SK-N-SH (cell line): ENCODE results near the gene EFTUD2.

Source experiments
- CHD2 ChIP-seq: fragments of 150-350 bp; IDR thresholded peaks from 2 replicates; pipeline ENCODE4 v1.6.1; 2018; ENCODE audit warnings: low read length; ENCODE audit not compliant: partially characterized antibody
- EP300 ChIP-seq, 2 experiments: IDR thresholded peaks; 2 replicates each; pipeline versions ENCODE4 v1.4.0 to v1.6.1; 2012; ENCODE audit warnings: borderline replicate concordance in 1 of 2, low read depth in 1 of 2, low read length in 1 of 2
- MXI1 ChIP-seq: IDR thresholded peaks from 2 replicates; pipeline ENCODE4 v1.6.1; 2012; ENCODE audit warnings: mild to moderate bottlenecking, low read depth, low read length, improper control_type of control experiment
- PBX3 ChIP-seq: IDR thresholded peaks from 2 replicates; pipeline ENCODE4; 2012
- POLR2AphosphoS5 ChIP-seq: IDR thresholded peaks from 2 replicates; pipeline ENCODE4 v1.6.1; 2012; ENCODE audit warnings: low read depth, low read length
- TF ChIP-seq, protein P1 (sequence below): fragments of 200-600 bp; sonication (generic); IDR thresholded peaks from 2 replicates; pipeline ENCODE4 v1.6.1; 2017; ENCODE audit warnings: antibody characterized with exemption, mild to moderate bottlenecking, moderate library complexity
- TF ChIP-seq, protein P2 (sequence below): IDR thresholded peaks from 2 replicates; pipeline ENCODE4 v1.4.0; 2012; ENCODE audit warnings: low read depth
- TF ChIP-seq, protein P3 (sequence below): IDR thresholded peaks from 2 replicates; pipeline ENCODE4 v1.6.1; 2012; ENCODE audit warnings: mild to moderate bottlenecking, low read depth, low read length, moderate library complexity
- TF ChIP-seq, protein P4 (sequence below): fragments of 150-350 bp; IDR thresholded peaks from 2 replicates; pipeline ENCODE4 v1.6.1; 2016; ENCODE audit warnings: mild to moderate bottlenecking, low read depth, low read length

GRCh38 chr17:44898768-44899073, 524 bp downstream of the EFTUD2 start:
- TF ChIP-seq POLR2AphosphoS5 (no peak), MXI1 (no peak), CHD2 (no peak), PBX3 (no peak), EP300 (IDR thresholded peaks at IDR 0.05; ENCODE audit: borderline replicate concordance in 1 of 2, low read depth in 1 of 2, low read length in 1 of 2) (no peak)
- TF ChIP-seq, protein P1, sequence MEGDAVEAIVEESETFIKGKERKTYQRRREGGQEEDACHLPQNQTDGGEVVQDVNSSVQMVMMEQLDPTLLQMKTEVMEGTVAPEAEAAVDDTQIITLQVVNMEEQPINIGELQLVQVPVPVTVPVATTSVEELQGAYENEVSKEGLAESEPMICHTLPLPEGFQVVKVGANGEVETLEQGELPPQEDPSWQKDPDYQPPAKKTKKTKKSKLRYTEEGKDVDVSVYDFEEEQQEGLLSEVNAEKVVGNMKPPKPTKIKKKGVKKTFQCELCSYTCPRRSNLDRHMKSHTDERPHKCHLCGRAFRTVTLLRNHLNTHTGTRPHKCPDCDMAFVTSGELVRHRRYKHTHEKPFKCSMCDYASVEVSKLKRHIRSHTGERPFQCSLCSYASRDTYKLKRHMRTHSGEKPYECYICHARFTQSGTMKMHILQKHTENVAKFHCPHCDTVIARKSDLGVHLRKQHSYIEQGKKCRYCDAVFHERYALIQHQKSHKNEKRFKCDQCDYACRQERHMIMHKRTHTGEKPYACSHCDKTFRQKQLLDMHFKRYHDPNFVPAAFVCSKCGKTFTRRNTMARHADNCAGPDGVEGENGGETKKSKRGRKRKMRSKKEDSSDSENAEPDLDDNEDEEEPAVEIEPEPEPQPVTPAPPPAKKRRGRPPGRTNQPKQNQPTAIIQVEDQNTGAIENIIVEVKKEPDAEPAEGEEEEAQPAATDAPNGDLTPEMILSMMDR, result no peak
- TF ChIP-seq, protein P2, sequence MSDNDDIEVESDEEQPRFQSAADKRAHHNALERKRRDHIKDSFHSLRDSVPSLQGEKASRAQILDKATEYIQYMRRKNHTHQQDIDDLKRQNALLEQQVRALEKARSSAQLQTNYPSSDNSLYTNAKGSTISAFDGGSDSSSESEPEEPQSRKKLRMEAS, result no peak
- TF ChIP-seq, protein P3, sequence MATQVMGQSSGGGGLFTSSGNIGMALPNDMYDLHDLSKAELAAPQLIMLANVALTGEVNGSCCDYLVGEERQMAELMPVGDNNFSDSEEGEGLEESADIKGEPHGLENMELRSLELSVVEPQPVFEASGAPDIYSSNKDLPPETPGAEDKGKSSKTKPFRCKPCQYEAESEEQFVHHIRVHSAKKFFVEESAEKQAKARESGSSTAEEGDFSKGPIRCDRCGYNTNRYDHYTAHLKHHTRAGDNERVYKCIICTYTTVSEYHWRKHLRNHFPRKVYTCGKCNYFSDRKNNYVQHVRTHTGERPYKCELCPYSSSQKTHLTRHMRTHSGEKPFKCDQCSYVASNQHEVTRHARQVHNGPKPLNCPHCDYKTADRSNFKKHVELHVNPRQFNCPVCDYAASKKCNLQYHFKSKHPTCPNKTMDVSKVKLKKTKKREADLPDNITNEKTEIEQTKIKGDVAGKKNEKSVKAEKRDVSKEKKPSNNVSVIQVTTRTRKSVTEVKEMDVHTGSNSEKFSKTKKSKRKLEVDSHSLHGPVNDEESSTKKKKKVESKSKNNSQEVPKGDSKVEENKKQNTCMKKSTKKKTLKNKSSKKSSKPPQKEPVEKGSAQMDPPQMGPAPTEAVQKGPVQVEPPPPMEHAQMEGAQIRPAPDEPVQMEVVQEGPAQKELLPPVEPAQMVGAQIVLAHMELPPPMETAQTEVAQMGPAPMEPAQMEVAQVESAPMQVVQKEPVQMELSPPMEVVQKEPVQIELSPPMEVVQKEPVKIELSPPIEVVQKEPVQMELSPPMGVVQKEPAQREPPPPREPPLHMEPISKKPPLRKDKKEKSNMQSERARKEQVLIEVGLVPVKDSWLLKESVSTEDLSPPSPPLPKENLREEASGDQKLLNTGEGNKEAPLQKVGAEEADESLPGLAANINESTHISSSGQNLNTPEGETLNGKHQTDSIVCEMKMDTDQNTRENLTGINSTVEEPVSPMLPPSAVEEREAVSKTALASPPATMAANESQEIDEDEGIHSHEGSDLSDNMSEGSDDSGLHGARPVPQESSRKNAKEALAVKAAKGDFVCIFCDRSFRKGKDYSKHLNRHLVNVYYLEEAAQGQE, result no peak
- TF ChIP-seq, protein P4, sequence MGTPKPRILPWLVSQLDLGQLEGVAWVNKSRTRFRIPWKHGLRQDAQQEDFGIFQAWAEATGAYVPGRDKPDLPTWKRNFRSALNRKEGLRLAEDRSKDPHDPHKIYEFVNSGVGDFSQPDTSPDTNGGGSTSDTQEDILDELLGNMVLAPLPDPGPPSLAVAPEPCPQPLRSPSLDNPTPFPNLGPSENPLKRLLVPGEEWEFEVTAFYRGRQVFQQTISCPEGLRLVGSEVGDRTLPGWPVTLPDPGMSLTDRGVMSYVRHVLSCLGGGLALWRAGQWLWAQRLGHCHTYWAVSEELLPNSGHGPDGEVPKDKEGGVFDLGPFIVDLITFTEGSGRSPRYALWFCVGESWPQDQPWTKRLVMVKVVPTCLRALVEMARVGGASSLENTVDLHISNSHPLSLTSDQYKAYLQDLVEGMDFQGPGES, result no peak
